Right lobe of liver (tissue), 6 donors: ENCODE measurements around the gene GATA5. TPM values are rescaled to one million over a fixed set of nuclear protein-coding genes. Genes with fewer than 3 reads are reported as not detected.

ENCODE experiments used
- ATAC-seq, 4 donors: fragments of 200-7000 bp; cut with Tn5 transposase; one replicate each; pipeline ENCODE4 v1.9.1; 2020; ENCODE audit warnings: mild to moderate bottlenecking in 4 of 4, moderate library complexity in 4 of 4
- DNase-seq, 3 donors: peaks; one replicate each; pipeline ENCODE4 v3.0.0-alpha.2; 2020
- H3K27ac ChIP-seq, 3 donors: fragments of 200-600 bp; one replicate each; pipeline ENCODE4 v1.8.0; 2022
- H3K27me3 ChIP-seq, 2 donors: fragments of 200-600 bp; one replicate each; pipeline ENCODE4 v1.8.0; 2022
- H3K36me3 ChIP-seq, 4 donors: fragments of 200-600 bp; sonication (generic) in 1 of 4; one replicate each; pipeline versions ENCODE4 v1.5.1 to v1.8.0; 2017 to 2022; ENCODE audit warnings: control low read depth in 1 of 4
- H3K4me1 ChIP-seq, 4 donors: fragments of 200-600 bp; sonication (generic) in 1 of 4; one replicate each; pipeline versions ENCODE4 v1.5.1 to v1.8.0; 2017 to 2022; ENCODE audit warnings: control low read depth in 1 of 4
- H3K4me3 ChIP-seq, 3 donors: fragments of 200-600 bp; one replicate each; pipeline ENCODE4 v1.8.0; 2022
- H3K9me3 ChIP-seq, 4 donors: fragments of 200-600 bp; sonication (generic) in 1 of 4; one replicate each; pipeline versions ENCODE4 v1.5.1 to v1.8.0; 2017 to 2022; ENCODE audit warnings: control low read depth in 1 of 4
- POLR2A ChIP-seq: fragments of 450-650 bp; IDR thresholded peaks from one replicate; pipeline ENCODE4 v1.6.1; 2017; ENCODE audit warnings: antibody characterized with exemption, mild to moderate bottlenecking
- WGBS: methylation state at CpG from one replicate; pipeline ENCODE4 v1.1.6; 2018; ENCODE audit warnings: low coverage, low lambda C conversion rate; ENCODE audit not compliant: insufficient coverage; ENCODE audit errors: missing lambda C conversion rate; 5-methylcytosine and 5-hydroxymethylcytosine counted together
- intact Hi-C, 2 donors: fragments of 100-400 bp; cut with DNase I; formaldehyde crosslinking; loops; one replicate each; pipeline versions ENCODE4 v1.11.2 to v1.14.1; 2022
- total RNA-seq, 6 experiments: library from RNA; depleted of rRNA in 2 of 6; stranded (reverse); fragments of >200 nt in 2 of 6; fragmentation: NEBNext Ultra II Directional in 3 of 6; extraction: Animal tissue kit (Norgen Biotek cat#: 25700) in 3 of 6; gene quantifications; one replicate each; pipeline versions ENCODE4 v1.1.0 to v1.2.4, GENCODE V29; 2016 to 2023
- TF ChIP-seq, protein P1 (sequence below), 4 donors: fragments of 200-600 bp in 3 of 4; fragments of 450-650 bp in 1 of 4; IDR thresholded peaks; one replicate each; pipeline versions ENCODE4 v1.5.1 to v1.8.0; 2016 to 2022; ENCODE audit warnings: antibody characterized with exemption in 4 of 4, mild to moderate bottlenecking in 2 of 4
- donor health status: DM: no; HTN: yes; CAD: no.
- donor health status: DM: no; HTN: no; CAD: no.
- donor health status: DM: no; HTN: no; CAD: no.
- donor health status: DM: no; HTN: yes; CAD: no.
- donor health status: DM: no; HTN: yes; CAD: no.

The GATA5 gene
- total RNA-seq, 6 experiments from 2014 or later, result 0.12 to 0.56 (median 0.26) TPM

DNA sequence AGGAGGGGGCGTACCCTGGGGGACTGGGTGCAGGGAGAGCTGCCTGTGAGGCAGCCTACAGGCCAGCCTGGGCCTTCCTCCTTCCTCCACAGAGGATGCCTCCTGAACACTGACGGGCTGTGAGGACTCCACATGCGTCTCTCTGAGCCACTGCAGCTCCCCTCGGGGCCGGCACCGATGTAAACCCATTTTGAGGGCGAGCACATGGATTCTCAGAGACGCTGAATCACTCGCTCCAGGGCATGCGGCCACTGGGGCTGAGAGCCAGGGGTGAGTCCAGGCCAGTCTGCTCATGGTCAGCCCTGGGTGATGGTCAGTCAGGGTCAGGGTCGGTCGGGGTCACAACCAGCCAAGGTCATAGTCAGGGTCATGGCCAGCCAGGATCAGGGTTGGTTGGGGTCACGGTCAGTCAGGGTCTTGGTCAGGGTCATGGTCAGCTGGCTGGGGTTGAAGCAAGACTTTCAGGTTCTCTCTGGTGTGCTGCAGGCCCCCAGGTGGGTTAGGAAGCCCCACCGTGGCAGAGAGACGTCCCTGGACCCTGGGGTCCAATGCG is 33.7 kb downstream of the GATA5 start:
- Histone ChIP-seq H3K9me3 (no peaks in the 10 kb centered on the region), H3K27ac (no peak overlapping the region), H3K27me3 (no peaks in the 10 kb centered on the region), H3K4me3 (no peak overlapping the region), H3K4me1 (no peaks in the 10 kb centered on the region), H3K36me3 (no peaks in the 10 kb centered on the region)
- no peak for ATAC-seq
- 67% methylated on average over 1 of the region's 16 CpGs for WGBS
- no peak for DNase-seq
- no peak for TF ChIP-seq POLR2A
- TF ChIP-seq, protein P1, sequence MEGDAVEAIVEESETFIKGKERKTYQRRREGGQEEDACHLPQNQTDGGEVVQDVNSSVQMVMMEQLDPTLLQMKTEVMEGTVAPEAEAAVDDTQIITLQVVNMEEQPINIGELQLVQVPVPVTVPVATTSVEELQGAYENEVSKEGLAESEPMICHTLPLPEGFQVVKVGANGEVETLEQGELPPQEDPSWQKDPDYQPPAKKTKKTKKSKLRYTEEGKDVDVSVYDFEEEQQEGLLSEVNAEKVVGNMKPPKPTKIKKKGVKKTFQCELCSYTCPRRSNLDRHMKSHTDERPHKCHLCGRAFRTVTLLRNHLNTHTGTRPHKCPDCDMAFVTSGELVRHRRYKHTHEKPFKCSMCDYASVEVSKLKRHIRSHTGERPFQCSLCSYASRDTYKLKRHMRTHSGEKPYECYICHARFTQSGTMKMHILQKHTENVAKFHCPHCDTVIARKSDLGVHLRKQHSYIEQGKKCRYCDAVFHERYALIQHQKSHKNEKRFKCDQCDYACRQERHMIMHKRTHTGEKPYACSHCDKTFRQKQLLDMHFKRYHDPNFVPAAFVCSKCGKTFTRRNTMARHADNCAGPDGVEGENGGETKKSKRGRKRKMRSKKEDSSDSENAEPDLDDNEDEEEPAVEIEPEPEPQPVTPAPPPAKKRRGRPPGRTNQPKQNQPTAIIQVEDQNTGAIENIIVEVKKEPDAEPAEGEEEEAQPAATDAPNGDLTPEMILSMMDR (IDR thresholded peaks at IDR 0.05), result no peak
- intact Hi-C loops, result no loop called here

DNA sequence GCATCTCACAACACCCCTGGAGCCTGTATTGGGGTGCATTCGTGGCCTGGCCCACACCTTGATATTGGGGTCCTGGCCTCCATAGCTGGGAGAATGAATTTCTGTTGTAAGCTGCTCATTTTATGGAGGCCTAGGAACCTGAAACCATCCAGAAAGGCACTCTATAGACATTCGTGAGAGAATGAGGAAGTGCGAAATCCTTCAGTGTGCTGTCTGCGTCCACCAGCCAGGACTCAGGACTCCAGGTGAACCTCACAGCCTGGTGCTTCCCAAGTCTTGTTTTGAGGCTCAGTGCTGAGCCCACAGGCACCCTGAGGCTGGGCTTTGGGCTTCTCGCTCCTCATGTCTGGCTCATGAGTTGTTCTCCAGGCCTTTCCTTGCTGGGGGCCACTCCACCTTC is 36.6 kb downstream of the GATA5 start:
- H3K36me3 ChIP-seq, result no peaks in the 10 kb centered on the region
- H3K9me3 ChIP-seq, result no peaks in the 10 kb centered on the region
- WGBS, result 33% methylated on average over 1 of the region's 5 CpGs
- H3K27ac ChIP-seq, result no peak overlapping the region
- intact Hi-C loops, result no loop called here
- H3K27me3 ChIP-seq, result no peaks in the 10 kb centered on the region
- TF ChIP-seq, protein P1 (IDR thresholded peaks at IDR 0.05), result no peak
- TF ChIP-seq POLR2A, result no peak
- no peak overlapping the region for H3K4me3 ChIP-seq
- ATAC-seq, result no peak
- no peaks in the 10 kb centered on the region for H3K4me1 ChIP-seq
- no peak for DNase-seq

GRCh38 chr20:62437927-62438326 is 37.9 kb downstream of the GATA5 start:
- Histone ChIP-seq H3K27me3 (no peaks in the 10 kb centered on the region), H3K27ac (no peak overlapping the region), H3K4me1 (no peaks in the 10 kb centered on the region), H3K9me3 (no peaks in the 10 kb centered on the region), H3K36me3 (no peaks in the 10 kb centered on the region), H3K4me3 (no peak overlapping the region)
- WGBS, result no CpG with 5 or more reads among the region's 24 CpGs
- intact Hi-C loops, result no loop called here
- ATAC-seq, result no peak
- no peak for DNase-seq
- TF ChIP-seq POLR2A, result no peak
- TF ChIP-seq, protein P1 (IDR thresholded peaks at IDR 0.05), result no peak

DNA sequence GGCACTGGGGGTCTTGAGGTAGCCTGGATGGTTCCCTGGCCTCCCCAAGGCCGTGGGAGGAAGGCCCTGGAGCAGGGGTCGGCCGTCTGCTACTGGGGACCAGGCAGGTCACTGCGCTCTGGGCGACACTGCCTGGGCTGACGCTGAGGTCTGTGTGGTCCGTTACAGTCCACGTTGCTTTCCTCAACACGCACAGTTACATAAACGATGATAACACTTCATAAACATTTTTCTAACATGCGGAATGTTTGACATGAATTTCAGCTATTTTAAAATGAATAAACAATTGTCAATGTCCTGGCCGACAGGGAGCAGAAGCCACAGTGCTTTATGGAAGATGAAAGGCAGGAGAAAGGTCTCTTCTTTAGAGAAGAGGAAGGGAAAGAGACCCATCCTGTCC is 38.3 kb downstream of the GATA5 start:
- DNase-seq (no peak), ATAC-seq (peak in 1 of 4 donors; percentile 19)
- H3K4me3 ChIP-seq, result no peak overlapping the region
- H3K4me1 ChIP-seq, result no peaks in the 10 kb centered on the region
- 69% methylated on average over 9 of the region's 12 CpGs for WGBS
- H3K9me3 ChIP-seq, result no peaks in the 10 kb centered on the region
- H3K36me3 ChIP-seq, result no peaks in the 10 kb centered on the region
- intact Hi-C loops, result no loop called here
- H3K27ac ChIP-seq, result no peak overlapping the region
- TF ChIP-seq, protein P1 (IDR thresholded peaks at IDR 0.05), result no peak
- TF ChIP-seq POLR2A, result no peak
- H3K27me3 ChIP-seq, result no peaks in the 10 kb centered on the region

- H3K27ac ChIP-seq, result no peak overlapping the region
- WGBS, result 71% methylated on average over 3 of the region's 3 CpGs
- no peak for DNase-seq
- H3K4me3 ChIP-seq, result no peak overlapping the region
- no peak for TF ChIP-seq POLR2A
- TF ChIP-seq, protein P1 (IDR thresholded peaks at IDR 0.05), result no peak
- H3K36me3 ChIP-seq, result no peaks in the 10 kb centered on the region
- H3K9me3 ChIP-seq, result no peaks in the 10 kb centered on the region
- ATAC-seq, result no peak
- no peaks in the 10 kb centered on the region for H3K4me1 ChIP-seq
- H3K27me3 ChIP-seq, result no peaks in the 10 kb centered on the region
- intact Hi-C loops, result no loop called here
These were observed 39.1 kb downstream of the GATA5 start for GRCh38 chr20:62436692-62437091.
